Adrenal gland (tissue), 12 donors: ENCODE measurements around the gene ADAMTSL3. TPM values are rescaled to one million over a fixed set of nuclear protein-coding genes. Genes with fewer than 3 reads are reported as not detected.

Experiments used
- DNase-seq, 7 donors: peaks; one replicate each; pipeline ENCODE4 v3.0.0-alpha.2; 2019 to 2020
- H3K27ac ChIP-seq, 5 donors: fragments of 200-600 bp; sonication (generic) in 4 of 5; 1 replicate in 3 of 5; 2 replicates in 2 of 5; pipeline versions ENCODE4 v1.5.1 to v1.8.0; 2016 to 2020; ENCODE audit warnings: mild to moderate bottlenecking in 1 of 5
- H3K27me3 ChIP-seq: fragments of 200-600 bp; 2 replicates; pipeline ENCODE4 v1.8.0; 2021
- H3K36me3 ChIP-seq, 2 donors: fragments of 200-600 bp; replicated peaks in 1 of 2; 1 replicate in 1 of 2; 2 replicates in 1 of 2; pipeline versions ENCODE4 v1.5.1 to v1.8.0; 2018 to 2022
- H3K4me1 ChIP-seq, 2 donors: fragments of 200-600 bp; replicated peaks in 1 of 2; 1 replicate in 1 of 2; 2 replicates in 1 of 2; pipeline versions ENCODE4 v1.5.1 to v1.8.0; 2018 to 2021
- H3K4me3 ChIP-seq, 4 donors: fragments of 200-600 bp; sonication (generic) in 3 of 4; one replicate each; pipeline ENCODE4 v1.5.1; 2016 to 2018
- H3K9me3 ChIP-seq, 3 donors: fragments of 200-600 bp; sonication (generic) in 1 of 3; replicated peaks in 1 of 3; 1 replicate in 2 of 3; 2 replicates in 1 of 3; pipeline versions ENCODE4 v1.5.1 to v1.8.0; 2016 to 2021
- POLR2A ChIP-seq, 2 donors: fragments of 450-650 bp; IDR thresholded peaks; one replicate each; pipeline ENCODE4 v1.6.1; 2017; ENCODE audit warnings: antibody characterized with exemption in 2 of 2, mild to moderate bottlenecking in 2 of 2, moderate library complexity in 1 of 2
- WGBS, 4 donors: extraction: QIAGEN DNeasy Blood & Tissue Kit in 2 of 4; methylation state at CpG; one replicate each; pipeline versions ENCODE4 v1.1.5 to v1.1.7; 2013 to 2017; 5-methylcytosine and 5-hydroxymethylcytosine counted together
- intact Hi-C, 2 donors: fragments of 100-400 bp; cut with DNase I; formaldehyde crosslinking; loops; one replicate each; pipeline versions ENCODE4 v1.14.1 to v1.15.0; 2022 to 2023
- polyA plus RNA-seq, 3 donors: library from polyadenylated mRNA; stranded (reverse); fragments of 200-250 nt in 2 of 3; fragments of 350-450 nt in 1 of 3; fragmentation: Illumina TruSeq in 1 of 3; extraction: RNeasy Lipid Tissue Mini Kit (QIAGEN cat#74804) in 1 of 3; gene quantifications; one replicate each; pipeline ENCODE4 v1.2.3, GENCODE V29; 2013 to 2014
- total RNA-seq, 9 donors: library from RNA; depleted of rRNA in 4 of 9; stranded (reverse); fragments of >200 nt in 4 of 9; fragments of 120-200 nt in 1 of 9; fragmentation: NEBNext Ultra II Directional in 1 of 9; extraction: Animal tissue kit (Norgen Biotek cat#: 25700) in 1 of 9; gene quantifications; one replicate each; pipeline versions ENCODE4 v1.1.0 to v1.2.4, GENCODE V29; 2013 to 2023
- TF ChIP-seq, protein P1 (sequence below), 6 experiments: fragments of 450-650 bp in 4 of 6; fragments of 200-600 bp in 2 of 6; sonication (generic) in 1 of 6; IDR thresholded peaks; 1 replicate in 5 of 6; 2 replicates in 1 of 6; pipeline versions ENCODE4 v1.5.1 to v1.8.0; 2016 to 2021; ENCODE audit warnings: antibody characterized with exemption in 6 of 6, mild to moderate bottlenecking in 2 of 6, moderate library complexity in 1 of 6
- donor health status: healthy with polysubstance abuse.
- donor health status: Bipolar disorder and iron deficiency.
- donor health status: DM: yes; HTN: yes; CAD: no.
- donor health status: DM: no; HTN: no; CAD: no.
- donor health status: DM: no; HTN: no; CAD: no.
- donor health status: DM: yes; HTN: yes; CAD: no.

ADAMTSL3 gene
- total and polyA plus RNA-seq, 12 donors = 0.98 to 19.7 (median 10.5) TPM

- no peak overlapping the region for H3K4me3 ChIP-seq
These were observed 258.4 kb downstream of the ADAMTSL3 start for GRCh38 chr15:83912343-83912742.

DNA sequence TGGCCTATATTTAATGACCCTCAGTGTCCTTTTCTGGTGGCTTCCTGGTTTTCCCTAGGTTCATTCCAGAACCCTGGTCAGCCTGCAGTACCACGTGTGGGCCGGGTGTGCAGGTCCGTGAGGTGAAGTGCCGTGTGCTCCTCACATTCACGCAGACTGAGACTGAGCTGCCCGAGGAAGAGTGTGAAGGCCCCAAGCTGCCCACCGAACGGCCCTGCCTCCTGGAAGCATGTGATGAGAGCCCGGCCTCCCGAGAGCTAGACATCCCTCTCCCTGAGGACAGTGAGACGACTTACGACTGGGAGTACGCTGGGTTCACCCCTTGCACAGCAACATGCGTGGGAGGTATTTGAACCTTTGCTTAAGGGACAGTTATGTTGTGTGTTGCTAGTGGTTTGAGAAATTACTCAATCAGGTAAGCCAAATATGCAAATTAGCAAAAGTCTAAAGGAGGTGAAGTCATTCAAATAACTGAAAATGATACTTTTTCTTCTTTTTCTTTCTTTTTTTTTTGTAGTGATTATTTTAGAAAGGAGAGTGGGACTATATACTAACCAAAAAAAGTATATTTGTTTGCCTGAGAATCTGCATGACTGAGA is 259.2 kb downstream of the ADAMTSL3 start:
- intact Hi-C loops = no loop called here
- WGBS, 4 donors = 83 to 88% (median 86%) methylated on average over 10 to 14 of the region's 14 CpGs
- TF ChIP-seq, protein P1, sequence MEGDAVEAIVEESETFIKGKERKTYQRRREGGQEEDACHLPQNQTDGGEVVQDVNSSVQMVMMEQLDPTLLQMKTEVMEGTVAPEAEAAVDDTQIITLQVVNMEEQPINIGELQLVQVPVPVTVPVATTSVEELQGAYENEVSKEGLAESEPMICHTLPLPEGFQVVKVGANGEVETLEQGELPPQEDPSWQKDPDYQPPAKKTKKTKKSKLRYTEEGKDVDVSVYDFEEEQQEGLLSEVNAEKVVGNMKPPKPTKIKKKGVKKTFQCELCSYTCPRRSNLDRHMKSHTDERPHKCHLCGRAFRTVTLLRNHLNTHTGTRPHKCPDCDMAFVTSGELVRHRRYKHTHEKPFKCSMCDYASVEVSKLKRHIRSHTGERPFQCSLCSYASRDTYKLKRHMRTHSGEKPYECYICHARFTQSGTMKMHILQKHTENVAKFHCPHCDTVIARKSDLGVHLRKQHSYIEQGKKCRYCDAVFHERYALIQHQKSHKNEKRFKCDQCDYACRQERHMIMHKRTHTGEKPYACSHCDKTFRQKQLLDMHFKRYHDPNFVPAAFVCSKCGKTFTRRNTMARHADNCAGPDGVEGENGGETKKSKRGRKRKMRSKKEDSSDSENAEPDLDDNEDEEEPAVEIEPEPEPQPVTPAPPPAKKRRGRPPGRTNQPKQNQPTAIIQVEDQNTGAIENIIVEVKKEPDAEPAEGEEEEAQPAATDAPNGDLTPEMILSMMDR (IDR thresholded peaks at IDR 0.05) = no peak
- no peak for TF ChIP-seq POLR2A (IDR thresholded peaks at IDR 0.05)

More at GRCh38 chr15:83912343-83912742, 258.4 kb downstream of the ADAMTSL3 start:
- H3K9me3 ChIP-seq = no peaks in the 10 kb centered on the region
- H3K27me3 ChIP-seq = no peaks in the 10 kb centered on the region
- H3K4me1 ChIP-seq = no peaks in the 10 kb centered on the region
- H3K27ac ChIP-seq = no peak overlapping the region
- intact Hi-C loops = no loop called here
- DNase-seq = no peak
- TF ChIP-seq, protein P1 (IDR thresholded peaks at IDR 0.05) = no peak
- H3K36me3 ChIP-seq = no peaks in the 10 kb centered on the region
- WGBS, 4 donors = 49 to 67% (median 56%) methylated on average over 2 of the region's 2 CpGs

DNA sequence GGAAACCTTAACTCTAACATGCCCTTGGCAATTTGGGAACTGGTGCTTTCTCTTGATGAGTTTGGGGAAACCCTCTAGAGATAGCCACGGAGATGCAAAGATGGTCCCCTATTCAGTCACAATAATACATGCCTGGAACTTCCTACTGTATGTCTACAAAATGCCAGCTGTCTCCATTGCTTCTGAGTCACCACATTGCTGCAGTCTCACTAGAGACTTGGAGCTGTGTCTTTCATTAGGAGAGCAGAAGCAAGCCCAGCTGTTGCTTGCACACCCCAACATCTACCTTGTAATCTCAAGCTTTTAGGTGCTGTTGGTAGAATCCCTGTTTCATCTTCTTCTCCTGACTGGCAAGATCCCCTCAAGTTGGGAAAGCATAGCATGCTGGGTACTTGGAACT is 261.0 kb downstream of the ADAMTSL3 start:
- Histone ChIP-seq H3K9me3 (no peaks in the 10 kb centered on the region), H3K27ac (no peak overlapping the region), H3K27me3 (no peaks in the 10 kb centered on the region), H3K36me3 (no peaks in the 10 kb centered on the region), H3K4me3 (no peak overlapping the region), H3K4me1 (no peaks in the 10 kb centered on the region)
- intact Hi-C loops = no loop called here
- no peak for TF ChIP-seq POLR2A (IDR thresholded peaks at IDR 0.05)
- TF ChIP-seq, protein P1 (IDR thresholded peaks at IDR 0.05) = no peak
- 88 to 100% (median 93%) methylated on average over 1 of the region's 1 CpG for WGBS, 4 donors
- DNase-seq = no peak

More for the DNA sequence above, 259.2 kb downstream of the ADAMTSL3 start:
- H3K9me3 ChIP-seq = no peaks in the 10 kb centered on the region
- H3K4me3 ChIP-seq = no peak overlapping the region
- no peak for DNase-seq
- H3K4me1 ChIP-seq = no peaks in the 10 kb centered on the region
- no peaks in the 10 kb centered on the region for H3K36me3 ChIP-seq
- H3K27ac ChIP-seq = no peak overlapping the region
- H3K27me3 ChIP-seq = no peaks in the 10 kb centered on the region

DNA sequence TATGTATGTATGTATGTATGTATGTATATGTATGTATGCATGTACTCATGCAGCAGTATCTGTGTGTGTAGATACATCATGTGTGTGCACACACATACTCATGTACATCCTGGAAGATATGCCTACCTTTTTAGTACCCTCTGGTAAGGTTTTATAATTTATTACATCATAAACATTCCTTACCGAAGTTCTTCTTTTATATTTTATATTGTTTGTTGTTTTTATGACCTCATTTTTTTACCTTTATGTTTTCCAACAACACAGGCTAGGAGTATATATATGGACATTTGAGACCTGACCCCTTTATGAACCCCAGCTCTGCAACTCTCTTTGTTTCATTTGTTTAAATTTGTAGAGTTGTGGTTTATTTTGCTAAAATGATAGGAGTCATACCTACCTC is 263.5 kb downstream of the ADAMTSL3 start:
- intact Hi-C loops = no loop called here
- WGBS, 4 donors = 25 to 66% (median 34%) methylated on average over 1 of the region's 1 CpG

More for the DNA sequence above, 263.5 kb downstream of the ADAMTSL3 start:
- Histone ChIP-seq H3K4me1 (no peaks in the 10 kb centered on the region), H3K36me3 (no peaks in the 10 kb centered on the region), H3K27ac (no peak overlapping the region), H3K9me3 (no peaks in the 10 kb centered on the region), H3K4me3 (no peak overlapping the region), H3K27me3 (no peaks in the 10 kb centered on the region)
- DNase-seq = no peak
- TF ChIP-seq, protein P1 (IDR thresholded peaks at IDR 0.05) = no peak
- no peak for TF ChIP-seq POLR2A (IDR thresholded peaks at IDR 0.05)
